K562 (cell line): Measurements from ENCODE around the gene RPL27A. TPM values are rescaled to one million over a fixed set of nuclear protein-coding genes. Genes with fewer than 3 reads are reported as not detected.
A peak's percentile ranks its signal among the peaks of the same experiment; 100 is the strongest.

Experiments used
- ATF7 ChIP-seq: fragments of 450-650 bp; IDR thresholded peaks from 2 replicates; pipeline ENCODE4 v1.7.1; 2014; ENCODE audit warnings: mild to moderate bottlenecking, moderate library complexity
- BRD9 ChIP-seq: fragments of 450-650 bp; IDR thresholded peaks from 2 replicates; pipeline ENCODE4 v1.6.1; 2018; ENCODE audit warnings: low read depth; ENCODE audit not compliant: partially characterized antibody
- CBX3 ChIP-seq, 2 experiments: IDR thresholded peaks; 1 replicate in 1 of 2; 2 replicates in 1 of 2; pipeline ENCODE4 v1.6.1; 2012; ENCODE audit warnings: inconsistent platforms in 2 of 2, low read length in 2 of 2, borderline replicate concordance in 1 of 2, control low read depth in 1 of 2
- CEBPG ChIP-seq, 3 experiments: fragments of 200-800 bp in 1 of 3; sonication (Bioruptor generic) in 1 of 3; sonication (generic) in 1 of 3; formaldehyde crosslinking in 1 of 3; IDR thresholded peaks in 2 of 3; conservative IDR thresholded peaks in 1 of 3; 2 replicates each; pipeline versions ENCODE4 v1.6.1 to v1.8.0; 2016 to 2022; ENCODE audit warnings: missing compliant biosample characterization in 2 of 3, missing genetic modification characterization in 2 of 3, mild to moderate bottlenecking in 1 of 3, missing genetic modification reagents in 1 of 3
- E2F6 ChIP-seq, 2 experiments: IDR thresholded peaks; 2 replicates each; pipeline ENCODE4 v1.6.1; 2011; ENCODE audit warnings: borderline replicate concordance in 1 of 2, control low read depth in 1 of 2, low read depth in 1 of 2, low read length in 1 of 2, mild to moderate bottlenecking in 1 of 2, mixed read lengths in 1 of 2, moderate library complexity in 1 of 2; ENCODE audit not compliant: insufficient read depth in 1 of 2, insufficient read length in 1 of 2, poor library complexity in 1 of 2, severe bottlenecking in 1 of 2; ENCODE audit errors: extremely low read depth in 1 of 2
- ELF1 ChIP-seq: fragments of 200-800 bp; sonication (Bioruptor generic); IDR thresholded peaks from 2 replicates; pipeline ENCODE4 v1.6.1; 2016; ENCODE audit warnings: missing genetic modification characterization, missing compliant biosample characterization
- FOXA3 ChIP-seq, 2 experiments: fragments of 450-650 bp in 1 of 2; sonication (generic) in 1 of 2; formaldehyde crosslinking; IDR thresholded peaks in 1 of 2; conservative IDR thresholded peaks in 1 of 2; 2 replicates each; pipeline versions ENCODE4 v1.4.0 to v1.8.0; 2020 to 2022; ENCODE audit warnings: mild to moderate bottlenecking in 2 of 2, missing genetic modification reagents in 1 of 2
- GATA2 ChIP-seq: sonication (generic); formaldehyde crosslinking; IDR thresholded peaks from 2 replicates; pipeline ENCODE4 v1.4.0; 2020; ENCODE audit warnings: mild to moderate bottlenecking, missing genetic modification reagents
- HDAC1 ChIP-seq, 2 experiments: fragments of 450-650 bp; IDR thresholded peaks; 2 replicates each; pipeline ENCODE4 v1.6.1; 2016 to 2017; ENCODE audit warnings: inconsistent platforms in 1 of 2, mild to moderate bottlenecking in 1 of 2, moderate library complexity in 1 of 2
- HMG20B ChIP-seq: fragments of 250-450 bp; sonication (Bioruptor Pico); IDR thresholded peaks from 2 replicates; pipeline ENCODE4 v1.5.0; 2021; ENCODE audit warnings: mild to moderate bottlenecking
- NCOR1 ChIP-seq: fragments of 450-650 bp; IDR thresholded peaks from 2 replicates; pipeline ENCODE4 v1.6.1; 2016; ENCODE audit warnings: mild to moderate bottlenecking, moderate library complexity
- SRSF3 ChIP-seq: fragments of 200-400 bp; formaldehyde crosslinking; IDR thresholded peaks from 2 replicates; pipeline ENCODE4 v1.6.1; 2016; ENCODE audit warnings: mild to moderate bottlenecking, low read length, moderate library complexity; ENCODE audit not compliant: insufficient read depth
- TAF9B ChIP-seq: fragments of 450-650 bp; IDR thresholded peaks from 2 replicates; pipeline ENCODE4 v1.6.1; 2018; ENCODE audit warnings: mild to moderate bottlenecking; ENCODE audit not compliant: partially characterized antibody
- TCF7 ChIP-seq: sonication (generic); IDR thresholded peaks from 2 replicates; pipeline ENCODE4 v1.6.1; 2016; ENCODE audit warnings: antibody characterized with exemption, borderline replicate concordance
- USF2 ChIP-seq: sonication (generic); formaldehyde crosslinking; IDR thresholded peaks from 2 replicates; pipeline ENCODE4 v1.5.0; 2020; ENCODE audit warnings: missing genetic modification reagents
- ZBTB9 ChIP-seq: fragments of 450-650 bp; formaldehyde crosslinking; IDR thresholded peaks from 2 replicates; pipeline ENCODE4 v1.4.0; 2020; ENCODE audit warnings: mild to moderate bottlenecking, moderate library complexity
- ZMIZ1 ChIP-seq, 2 experiments: fragments of 150-350 bp in 1 of 2; IDR thresholded peaks; 2 replicates each; pipeline ENCODE4 v1.6.1; 2012 to 2016; ENCODE audit warnings: low read depth in 2 of 2, low read length in 2 of 2, mild to moderate bottlenecking in 1 of 2, moderate library complexity in 1 of 2
- ZNF124 ChIP-seq: sonication (generic); formaldehyde crosslinking; IDR thresholded peaks from 2 replicates; pipeline ENCODE4 v1.8.1; 2022; ENCODE audit warnings: missing genetic modification reagents
- polyA plus RNA-seq, 8 experiments: library from polyadenylated mRNA; depleted of rRNA in 4 of 8; stranded (reverse) in 5 of 8; unstranded in 3 of 8; fragments of >200 nt; fragmentation: Nextera tagmentation in 2 of 8; fragmentation: Illumina TruSeq in 1 of 8; extraction: Ambion mirVana in 2 of 8; extraction: Trizol in 1 of 8; gene quantifications; 2 replicates each; pipeline versions ENCODE4 v1.2.1 to v1.2.3, GENCODE V29; 2011 to 2014; ENCODE audit warnings: inconsistent platforms in 1 of 8, missing spikeins in 1 of 8
- total RNA-seq, 7 experiments: library from RNA; depleted of rRNA in 6 of 7; stranded (reverse); fragments of >200 nt in 6 of 7; fragmentation: Illumina TruSeq in 2 of 7; extraction: Trizol in 2 of 7; gene quantifications; 2 replicates each; pipeline versions ENCODE4 v1.2.1 to v1.2.3, GENCODE V29; 2011 to 2021; ENCODE audit warnings: low replicate concordance in 1 of 7

RPL27A gene
- total and polyA plus RNA-seq, 9 of the 15 experiments (the other 6 are each of a cell fraction or from before 2014, with no cell fraction given): 790 to 4,241 (median 2,267) TPM

- TF ChIP-seq E2F6 (IDR thresholded peaks at IDR 0.05; ENCODE audit: borderline replicate concordance in 1 of 2, extremely low read depth in 1 of 2, insufficient read depth in 1 of 2, insufficient read length in 1 of 2, low read depth in 1 of 2, low read length in 1 of 2, poor library complexity in 1 of 2, severe bottlenecking in 1 of 2) (peak; percentile 37 to 62), USF2 (CRISPR knock-in tag) (no peak; the same call in 1 of the 2 replicates), ELF1 (tag) (peak; percentile 95), ZMIZ1 (IDR thresholded peaks at IDR 0.05; ENCODE audit: low read depth in 2 of 2, low read length in 2 of 2) (peak; percentile 0 to 16; a peak in 1 of 4 replicates), ZBTB9 (CRISPR knock-in tag) (no peak), NCOR1 (peak; percentile 14; the same call in 1 of the 2 replicates), TCF7 (0 out of 2 replicates have a peak, but pooled peaks have one; percentile 29), CEBPG (CRISPR knock-in tag; IDR thresholded peaks at IDR 0.05) (0 out of 2 replicates have a peak, but pooled peaks have one; percentile 40), CEBPG (tag; conservative IDR thresholded peaks at IDR 0.05 in 1 of 2, IDR thresholded peaks at IDR 0.05 in 1 of 2) (no peak), ATF7 (peak; percentile 50; the same call in 1 of the 2 replicates), FOXA3 (CRISPR knock-in tag; conservative IDR thresholded peaks at IDR 0.05 in 1 of 2, IDR thresholded peaks at IDR 0.05 in 1 of 2) (0 out of 4 replicates have a peak, but pooled peaks of 1 of the 2 experiments have one; percentile 47), TAF9B (peak; percentile 94), ZNF124 (CRISPR knock-in tag) (no peak), HDAC1 (IDR thresholded peaks at IDR 0.05) (peak in 1 of 2 experiments; percentile 74; a peak in 2 of 4 replicates), GATA2 (no peak), HMG20B (CRISPR knock-in tag) (no peak; the same call in 1 of the 2 replicates), BRD9 (peak; percentile 22), CBX3 (IDR thresholded peaks at IDR 0.05; ENCODE audit: borderline replicate concordance in 1 of 2, low read length in 2 of 2) (peak in 1 of 2 experiments; percentile 77; a peak in 1 of 3 replicates), SRSF3 (no peak)
Measured at GRCh38 chr11:8682303-8683114, at the start of gene RPL27A, which contains the start of gene TRIM66 (continued).
